T-helper 1 cell treated with Interleukin-12 subunit alpha and Interleukin-12 subunit beta and Interleukin-4 antibody, amounts not matched to agents 30 ng/mL and 1 ng/mL, for 36 hours (primary cell): ENCODE data around the gene EPHA7. TPM values are rescaled to one million over a fixed set of nuclear protein-coding genes. Genes with fewer than 3 reads are reported as not detected.

Experiments
- intact Hi-C: fragments of 100-400 bp; cut with micrococcal nuclease; formaldehyde crosslinking; loops from one replicate; pipeline ENCODE4 v1.15.1; 2024
- total RNA-seq: library from RNA; stranded (reverse); gene quantifications from 2 replicates; pipeline ENCODE4 v1.2.3, GENCODE V29; 2022

The EPHA7 gene
- total RNA-seq, 1 donor from 2014 or later, result not detected

GRCh38 chr6:93325761-93326160, 93.6 kb downstream of the EPHA7 start:
- intact Hi-C loops, result no loop called here

- intact Hi-C loops, result no loop called here
These were observed 95.7 kb downstream of the EPHA7 start for GRCh38 chr6:93323630-93324029.

GRCh38 chr6:93322651-93323050, 96.7 kb downstream of the EPHA7 start:
- intact Hi-C loops, result no loop called here

- intact Hi-C loops, result no loop called here
These were observed 100.1 kb downstream of the EPHA7 start for GRCh38 chr6:93319304-93319703.

GRCh38 chr6:93318121-93318520, 101.2 kb downstream of the EPHA7 start:
- intact Hi-C loops, result no loop called here

- intact Hi-C loops, result no loop called here
These were observed 101.8 kb downstream of the EPHA7 start for GRCh38 chr6:93317592-93317991.

- intact Hi-C loops, result no loop called here
These were observed 111.6 kb downstream of the EPHA7 start for GRCh38 chr6:93307505-93308409.

- intact Hi-C loops, result no loop called here
These were observed 114.3 kb downstream of the EPHA7 start for GRCh38 chr6:93305088-93305487.

GRCh38 chr6:93304505-93304904, 114.9 kb downstream of the EPHA7 start:
- intact Hi-C loops, result no loop called here

GRCh38 chr6:93300661-93301060, 118.7 kb downstream of the EPHA7 start:
- intact Hi-C loops, result no loop called here

- intact Hi-C loops, result no loop called here
These were observed 119.7 kb downstream of the EPHA7 start for GRCh38 chr6:93299622-93300021.

GRCh38 chr6:93295631-93296030, 123.7 kb downstream of the EPHA7 start:
- intact Hi-C loops, result no loop called here

- intact Hi-C loops, result no loop called here
These were observed 124.5 kb downstream of the EPHA7 start for GRCh38 chr6:93294879-93295278.

- intact Hi-C loops, result no loop called here
These were observed 125.5 kb downstream of the EPHA7 start for GRCh38 chr6:93293872-93294271.

- intact Hi-C loops, result no loop called here
These were observed 125.9 kb downstream of the EPHA7 start for GRCh38 chr6:93293460-93293859.

GRCh38 chr6:93282521-93283031, 136.8 kb downstream of the EPHA7 start:
- intact Hi-C loops, result no loop called here

GRCh38 chr6:93278241-93278640, 141.1 kb downstream of the EPHA7 start:
- intact Hi-C loops, result no loop called here

- intact Hi-C loops, result no loop called here
These were observed 146.5 kb downstream of the EPHA7 start for GRCh38 chr6:93272896-93273295.

- intact Hi-C loops, result no loop called here
These were observed 147.1 kb downstream of the EPHA7 start for GRCh38 chr6:93272211-93272610.

- intact Hi-C loops, result no loop called here
These were observed 153.1 kb downstream of the EPHA7 start for GRCh38 chr6:93266116-93266817.

- intact Hi-C loops, result no loop called here
These were observed 158.5 kb downstream of the EPHA7 start for GRCh38 chr6:93260881-93261280.

- intact Hi-C loops, result no loop called here
These were observed 160.0 kb downstream of the EPHA7 start for GRCh38 chr6:93259332-93259731.
